GM19395 (cell line): Measurements from ENCODE around the gene PI3.
"Not testable (repeated sequence)": the region's sequence is repeated elsewhere in the genome, so short reads cannot be mapped to it uniquely, and the experiment has no call there.

Experiments
- ATAC-seq: cut with Tn5 transposase; IDR thresholded peaks from one replicate; pipeline ENCODE4 v1.9.1; 2021; ENCODE audit warnings: mild to moderate bottlenecking, moderate library complexity; ENCODE audit not compliant: unreplicated experiment

PI3 gene, protein sequence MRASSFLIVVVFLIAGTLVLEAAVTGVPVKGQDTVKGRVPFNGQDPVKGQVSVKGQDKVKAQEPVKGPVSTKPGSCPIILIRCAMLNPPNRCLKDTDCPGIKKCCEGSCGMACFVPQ

DNA sequence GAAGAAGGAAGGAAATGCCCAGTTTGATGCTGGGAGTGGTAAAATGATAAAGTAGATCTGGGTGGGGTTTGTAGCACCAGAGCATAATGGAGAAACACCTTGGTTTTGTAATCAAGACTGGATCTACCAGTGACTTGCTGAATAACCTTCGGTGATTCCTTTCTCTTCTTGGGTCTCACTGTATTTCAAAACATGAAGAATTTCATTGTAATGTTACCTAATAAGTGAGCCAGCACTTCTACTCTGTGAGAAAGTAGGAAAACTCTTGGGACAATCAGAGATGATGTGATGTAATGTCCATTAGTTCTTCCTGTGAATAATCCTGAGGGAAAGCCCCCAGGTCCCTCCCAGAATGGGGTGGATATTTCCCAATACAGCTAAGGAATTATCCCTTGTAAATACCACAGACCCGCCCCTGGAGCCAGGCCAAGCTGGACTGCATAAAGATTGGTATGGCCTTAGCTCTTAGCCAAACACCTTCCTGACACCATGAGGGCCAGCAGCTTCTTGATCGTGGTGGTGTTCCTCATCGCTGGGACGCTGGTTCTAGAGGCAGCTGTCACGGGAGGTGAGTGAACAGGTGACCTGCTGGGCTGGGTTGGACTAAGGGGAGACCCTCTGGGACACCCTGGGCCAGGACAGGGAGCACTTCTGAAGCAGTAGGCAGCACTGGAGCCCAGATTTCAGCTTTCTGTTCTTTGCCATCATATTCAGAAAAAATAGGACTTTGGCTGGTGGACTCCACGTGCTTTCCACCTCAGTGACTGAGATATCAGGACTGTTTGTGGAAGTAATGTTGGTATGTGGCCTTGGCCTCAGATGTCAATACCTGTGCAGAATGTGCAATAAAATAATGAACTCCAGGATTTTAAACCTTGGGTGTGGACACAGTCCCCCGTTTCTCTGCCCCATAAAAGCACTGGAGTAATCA is at the start of gene PI3:
PI3 (plus strand) TSS at position 469 of the 931 bp plus-strand sequence; CDS start at position 490, 21 bp downstream.
- ATAC-seq, result no peak

DNA sequence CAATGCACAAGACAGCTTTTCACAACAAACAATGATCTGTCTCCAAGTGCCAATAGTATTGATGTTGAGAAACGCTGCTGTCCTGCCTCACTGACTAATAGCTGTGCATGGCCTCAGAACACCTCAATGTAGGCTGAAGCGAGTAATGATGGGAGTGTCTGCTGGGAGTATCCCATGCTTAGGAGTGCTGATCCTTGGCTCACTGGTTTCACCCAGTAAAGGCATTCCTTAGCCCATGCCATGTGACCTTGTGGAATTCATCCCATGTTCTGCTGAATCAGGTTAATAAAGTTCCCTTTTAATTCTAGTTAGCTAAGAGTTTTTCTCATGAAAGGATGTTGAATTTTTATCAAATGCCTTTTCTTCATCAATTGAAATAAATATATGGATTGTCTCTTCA is 46.6 kb upstream of the PI3 start:
- no peak for ATAC-seq

DNA sequence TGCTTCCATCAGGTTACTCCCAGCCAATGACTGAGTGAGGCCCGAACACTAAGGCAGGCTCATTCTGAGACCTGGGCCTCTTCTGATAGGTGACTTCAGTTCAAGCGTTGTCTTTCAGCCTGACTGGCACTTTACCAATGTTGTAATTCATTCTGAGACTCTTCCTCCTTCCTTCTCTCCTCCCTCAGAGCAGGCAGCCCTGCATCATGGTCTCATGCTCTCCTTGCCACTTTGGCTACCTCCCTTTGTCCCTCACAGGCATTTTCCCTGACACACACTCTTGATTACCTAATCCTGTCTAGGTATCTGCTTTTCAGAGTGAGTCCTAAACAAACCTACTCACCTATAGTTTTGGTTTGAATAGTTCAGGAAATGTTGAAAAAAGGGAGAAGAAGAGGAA is 37.8 kb upstream of the PI3 start:
- no peak for ATAC-seq

DNA sequence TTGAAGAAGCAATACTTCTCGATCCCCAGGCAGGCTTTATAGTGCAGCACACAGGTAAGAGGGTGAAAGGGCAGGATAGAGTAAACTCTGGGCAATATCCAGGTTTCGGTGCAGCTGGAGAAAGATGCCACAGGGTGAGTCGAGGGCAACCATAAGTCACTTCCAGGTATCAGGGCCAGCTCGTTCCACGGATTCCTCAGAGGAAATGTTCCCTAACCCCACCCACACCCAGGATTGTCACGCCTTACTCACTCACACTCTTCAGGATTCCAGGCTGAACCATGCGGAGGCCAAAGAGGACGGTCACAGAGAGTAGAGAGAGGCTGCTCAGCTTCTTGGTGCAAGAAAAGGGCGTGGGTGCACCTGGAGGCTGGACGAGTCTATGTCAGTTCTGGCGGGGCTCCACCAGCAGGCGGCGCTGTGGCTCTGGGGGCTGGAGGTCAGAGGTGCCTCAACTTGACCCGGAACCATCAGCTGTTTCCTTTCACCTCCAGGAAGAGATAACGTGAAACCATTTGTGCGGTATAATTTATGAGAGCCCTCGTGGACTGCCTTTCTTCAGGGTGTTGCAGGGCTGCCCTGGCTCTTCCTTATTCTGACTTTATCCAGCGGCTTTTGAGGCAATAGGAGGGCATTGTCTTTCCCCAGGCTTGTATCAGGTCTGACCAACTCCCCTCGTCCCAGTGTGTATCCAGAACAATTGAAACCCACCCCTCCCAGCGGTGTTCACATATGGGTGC is 36.0 kb upstream of the PI3 start:
- ATAC-seq, result no peak

DNA sequence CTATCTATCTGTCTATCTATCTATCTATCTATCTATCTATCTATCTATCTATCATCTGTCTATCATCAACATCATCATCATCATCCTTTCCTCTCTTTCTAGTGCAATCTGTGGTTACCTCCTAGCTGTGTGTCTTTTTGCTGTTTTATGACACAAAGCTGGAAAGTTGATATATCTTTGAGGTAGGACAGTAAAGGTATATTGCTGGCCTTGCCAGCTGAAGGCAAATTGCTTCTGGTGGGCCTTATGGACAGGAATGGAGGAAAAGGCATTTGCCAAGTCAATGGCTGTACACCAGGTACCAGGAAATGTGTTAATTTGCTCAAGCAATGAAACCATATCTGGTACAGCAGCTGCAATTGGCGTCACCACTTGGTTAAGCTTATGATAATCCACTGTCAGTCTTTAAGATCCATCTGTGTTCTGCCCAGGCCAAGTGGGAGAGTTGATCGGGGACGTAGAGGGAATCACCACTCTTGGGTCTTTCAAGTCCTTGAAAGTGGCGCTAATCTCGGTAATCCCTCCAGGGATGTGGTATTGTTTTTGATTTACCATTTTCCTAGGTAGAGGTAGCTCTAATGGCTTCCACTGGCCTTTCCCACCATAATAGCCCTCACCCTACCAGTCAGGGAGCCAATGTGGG is 34.8 kb upstream of the PI3 start:
- not testable (repeated sequence) for ATAC-seq

DNA sequence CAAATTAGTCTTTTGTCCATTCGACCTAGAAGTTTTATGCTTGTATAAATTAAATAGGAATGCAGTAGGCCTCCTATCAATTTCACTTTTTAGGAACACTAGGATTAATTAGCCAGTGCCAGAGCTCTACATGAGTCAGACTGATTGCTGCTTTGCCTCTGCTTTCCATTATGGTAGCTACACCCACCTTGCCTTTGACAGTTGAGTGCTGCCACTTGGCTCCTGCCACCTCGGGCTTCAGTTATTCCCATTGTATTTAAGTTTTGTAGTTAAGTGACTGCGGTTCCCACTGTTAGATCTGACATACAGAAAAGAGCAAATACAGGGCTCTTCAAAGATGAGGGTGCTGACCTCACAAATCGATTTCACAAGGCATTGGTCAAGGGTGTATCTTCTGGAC is 33.9 kb upstream of the PI3 start:
- ATAC-seq, result no peak

DNA sequence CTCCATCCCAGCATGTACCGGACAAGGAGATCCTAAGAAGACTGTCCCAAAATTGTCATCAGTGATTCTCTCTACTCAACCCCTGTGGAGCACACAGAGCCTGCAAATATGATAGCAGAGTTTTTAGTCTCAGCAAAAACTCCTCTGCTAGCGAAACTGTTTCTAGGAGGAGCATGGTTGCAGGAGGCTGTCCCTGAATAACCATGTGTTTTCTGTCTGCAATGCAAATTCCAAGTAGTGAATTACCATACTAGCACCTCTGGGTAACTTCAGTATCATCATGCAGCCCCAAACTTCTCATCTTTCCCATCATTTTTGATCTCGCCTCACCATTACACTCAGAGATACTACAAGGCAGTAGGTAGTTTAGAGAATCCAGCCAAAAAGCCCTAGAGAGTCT is 25.6 kb upstream of the PI3 start:
- no peak for ATAC-seq

DNA sequence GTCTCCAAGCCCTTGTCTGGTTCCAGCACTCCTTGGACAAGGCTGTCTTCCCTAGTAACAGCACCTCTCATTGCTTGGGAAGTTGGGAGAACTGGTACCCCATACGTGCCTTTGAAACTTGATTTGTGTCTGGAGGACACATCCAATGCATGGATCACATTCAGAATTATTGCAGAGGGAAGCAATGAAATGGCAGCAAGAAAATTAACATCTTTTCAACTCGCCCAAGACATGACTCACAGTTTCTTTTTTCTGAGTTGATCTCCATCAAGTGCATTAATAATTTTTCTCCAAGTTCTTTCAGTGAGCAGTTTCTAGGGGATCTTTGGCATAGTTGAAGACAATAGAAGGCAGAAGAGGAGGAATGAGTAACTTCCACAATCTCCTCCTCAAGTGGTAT is 22.3 kb upstream of the PI3 start:
- no peak for ATAC-seq

DNA sequence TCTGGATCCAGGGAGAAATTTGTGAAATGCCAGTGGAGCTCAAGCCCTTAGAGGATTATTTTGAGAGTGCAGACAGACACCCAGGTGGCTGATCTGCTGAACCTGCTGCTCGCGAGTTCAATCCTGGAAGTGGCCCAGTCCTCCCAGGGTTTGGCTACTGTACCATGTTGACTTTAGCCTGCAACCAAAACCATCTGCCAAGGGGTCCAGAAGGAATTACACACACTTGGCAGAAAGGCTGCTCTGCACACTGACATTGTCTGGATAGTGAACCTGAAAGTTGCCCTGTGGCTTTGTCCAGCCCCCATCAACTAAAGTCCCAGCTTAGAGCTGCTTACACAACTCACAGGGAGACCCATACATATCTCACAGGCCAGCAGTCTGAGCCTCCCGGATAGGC is 21.6 kb upstream of the PI3 start:
- no peak for ATAC-seq

DNA sequence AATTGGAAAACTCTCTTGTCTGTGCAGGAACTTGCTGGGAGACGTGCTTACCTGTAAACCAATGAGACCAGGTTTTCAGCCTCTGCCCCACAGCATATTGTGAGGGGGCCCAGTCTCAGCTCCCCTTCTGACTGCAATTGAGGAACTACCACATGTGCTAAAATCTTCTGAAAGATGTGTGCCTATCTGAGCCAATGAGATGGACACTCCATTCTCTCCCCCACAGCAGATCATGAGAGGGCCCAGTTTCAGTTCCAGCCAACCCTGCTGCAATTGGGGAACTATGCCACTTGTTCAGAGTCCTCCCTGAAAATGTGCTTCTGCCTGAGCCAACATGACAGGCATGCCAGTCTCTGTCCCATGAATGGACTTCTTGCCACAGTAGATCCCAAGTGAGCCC is 20.9 kb upstream of the PI3 start:
- no peak for ATAC-seq

DNA sequence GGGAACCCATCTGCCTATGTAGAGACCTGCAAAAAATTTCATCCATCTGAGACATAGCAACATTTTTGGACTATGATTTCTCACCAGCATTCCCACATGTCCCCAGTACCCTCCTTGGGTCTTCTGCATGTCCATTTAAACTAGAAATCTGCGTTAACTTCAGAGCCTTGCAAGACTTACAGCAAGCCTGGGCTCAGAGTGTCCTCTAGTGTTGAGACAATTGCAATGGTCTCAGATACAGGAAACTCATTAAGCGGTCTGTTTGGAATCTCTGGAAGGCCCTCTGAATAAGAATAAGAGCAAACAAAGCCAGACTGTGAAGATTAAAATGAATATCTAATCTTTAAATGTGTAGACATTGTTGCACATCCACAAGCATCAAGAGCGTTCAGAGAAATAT is 20.5 kb upstream of the PI3 start:
- no peak for ATAC-seq

DNA sequence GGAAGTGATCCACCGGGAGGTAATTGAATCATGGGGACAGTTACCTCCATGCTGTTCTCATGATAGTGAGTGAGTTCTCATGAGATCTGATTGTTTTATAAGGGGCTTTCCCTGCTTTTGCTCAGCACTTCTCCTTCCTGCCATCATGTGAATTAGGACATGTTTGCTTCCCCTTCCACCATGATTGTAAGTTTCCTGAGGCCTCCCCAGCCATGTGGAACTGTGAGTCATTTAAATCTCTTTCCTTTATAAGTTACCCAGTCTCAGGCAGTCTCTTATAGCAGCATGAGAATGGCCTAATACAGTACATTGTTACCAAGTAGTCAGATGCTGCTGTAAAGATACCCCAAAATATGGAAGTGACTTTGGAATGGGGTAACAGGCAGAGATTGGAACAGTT is 19.9 kb upstream of the PI3 start:
- ATAC-seq, result not testable (repeated sequence)

DNA sequence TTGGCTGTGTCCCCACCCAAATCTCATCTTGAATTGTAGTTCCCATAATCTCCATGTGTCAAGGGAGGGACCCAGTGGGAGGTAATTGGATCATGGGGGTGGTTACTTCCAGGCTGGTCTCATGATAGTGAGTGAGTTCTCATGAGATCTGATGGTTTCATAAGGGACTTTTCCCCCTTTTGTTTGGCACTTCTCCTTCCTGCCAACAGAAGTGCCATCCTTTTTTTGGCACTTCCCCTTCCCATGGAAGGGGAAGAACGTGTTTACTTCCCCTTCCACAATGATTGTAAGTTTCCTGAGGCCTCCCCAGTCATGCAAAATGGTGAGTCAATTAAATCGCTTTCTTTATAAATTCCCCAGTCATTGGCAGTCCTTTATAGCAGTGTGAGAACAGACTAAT is 18.0 kb upstream of the PI3 start:
- no peak for ATAC-seq

DNA sequence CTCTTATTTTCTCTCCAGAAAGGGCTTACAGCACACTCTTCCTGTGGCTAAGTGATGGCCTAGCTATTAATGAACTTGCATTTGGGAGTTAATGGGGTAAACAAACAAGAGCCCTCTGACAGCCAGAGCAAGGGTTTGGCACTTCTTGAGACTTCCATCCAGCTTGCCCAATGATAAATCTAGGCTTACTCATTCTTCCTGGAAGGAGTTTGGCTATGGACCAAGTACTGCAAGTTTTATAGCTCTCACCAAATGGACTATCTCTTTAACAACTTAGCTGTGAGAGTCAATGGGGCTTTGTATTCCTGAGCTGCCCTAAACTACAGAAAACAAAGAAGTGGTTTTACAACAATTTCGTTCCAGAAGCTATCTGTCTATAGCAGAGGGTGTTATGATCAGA is 16.7 kb upstream of the PI3 start:
- ATAC-seq, result no peak

DNA sequence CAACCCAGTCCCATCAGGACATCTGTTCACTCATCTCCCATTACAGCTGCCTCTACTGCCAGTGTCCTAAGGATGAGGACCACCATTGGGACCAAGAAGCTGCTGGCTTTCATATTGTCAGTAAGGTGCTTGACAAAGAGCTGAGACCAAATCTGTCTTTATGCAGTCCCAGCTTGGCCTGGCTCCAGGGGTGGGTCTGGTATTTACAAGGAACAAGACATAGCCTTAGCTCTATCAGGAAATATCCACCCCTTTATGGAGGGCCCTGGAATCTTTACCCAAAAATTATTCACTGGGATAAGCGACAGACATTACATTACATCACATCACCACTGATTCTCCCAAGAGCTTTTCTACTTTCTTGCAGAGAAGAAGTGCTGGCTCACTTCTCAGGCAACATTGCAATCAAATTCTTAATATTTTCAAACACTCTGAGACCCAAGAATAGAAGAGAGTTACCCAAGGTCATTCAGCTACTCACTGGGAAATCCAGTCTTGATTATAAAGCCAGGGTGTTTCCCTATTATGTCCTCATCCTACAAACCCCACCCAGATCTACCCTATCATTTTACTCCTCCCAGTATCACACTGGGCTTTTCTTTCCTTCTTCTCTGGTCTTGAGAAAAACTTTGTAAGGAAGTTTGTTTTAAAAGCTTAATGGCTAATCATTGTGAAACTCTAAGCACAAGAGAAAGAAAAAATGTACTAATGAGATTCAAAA is 11.5 kb upstream of the PI3 start:
- no peak for ATAC-seq

DNA sequence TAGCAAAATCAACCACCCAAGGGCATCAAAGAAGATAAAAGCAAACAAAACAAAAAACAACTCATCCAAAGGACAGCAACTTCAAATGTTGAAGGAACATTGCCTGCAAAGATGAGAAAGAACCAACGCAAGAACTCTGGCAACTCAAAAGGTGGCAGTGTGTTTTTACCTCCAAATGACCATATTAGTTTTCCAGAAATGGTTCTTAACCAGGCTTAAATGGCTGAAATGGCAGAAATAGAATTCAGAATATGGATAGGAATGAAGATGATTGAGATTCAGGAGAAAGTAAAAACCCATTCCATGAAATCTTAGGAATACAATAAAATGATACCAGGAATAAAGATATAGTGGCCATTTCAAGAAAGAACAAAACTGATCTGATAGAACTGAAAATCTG is 9.8 kb upstream of the PI3 start:
- no peak for ATAC-seq

DNA sequence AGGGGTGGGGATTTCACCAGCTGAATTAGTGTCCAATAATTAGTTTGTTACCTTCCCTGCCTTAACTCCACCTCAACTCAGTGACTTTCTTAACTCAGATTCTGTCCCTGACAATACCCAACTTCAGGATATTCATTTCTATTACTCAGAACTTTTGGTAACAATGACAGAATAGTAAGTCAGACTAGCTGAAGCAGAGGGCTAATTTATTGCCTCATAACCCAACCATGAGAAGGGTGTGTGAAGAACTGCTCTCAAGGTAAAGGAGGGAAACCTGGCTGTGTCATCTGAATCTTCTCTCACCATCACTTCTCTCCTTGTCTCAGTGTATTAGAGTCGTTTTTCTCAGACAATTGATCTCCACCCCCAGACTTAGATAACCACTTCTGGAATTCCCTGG is 1.2 kb upstream of the PI3 start:
- ATAC-seq, result no peak

DNA sequence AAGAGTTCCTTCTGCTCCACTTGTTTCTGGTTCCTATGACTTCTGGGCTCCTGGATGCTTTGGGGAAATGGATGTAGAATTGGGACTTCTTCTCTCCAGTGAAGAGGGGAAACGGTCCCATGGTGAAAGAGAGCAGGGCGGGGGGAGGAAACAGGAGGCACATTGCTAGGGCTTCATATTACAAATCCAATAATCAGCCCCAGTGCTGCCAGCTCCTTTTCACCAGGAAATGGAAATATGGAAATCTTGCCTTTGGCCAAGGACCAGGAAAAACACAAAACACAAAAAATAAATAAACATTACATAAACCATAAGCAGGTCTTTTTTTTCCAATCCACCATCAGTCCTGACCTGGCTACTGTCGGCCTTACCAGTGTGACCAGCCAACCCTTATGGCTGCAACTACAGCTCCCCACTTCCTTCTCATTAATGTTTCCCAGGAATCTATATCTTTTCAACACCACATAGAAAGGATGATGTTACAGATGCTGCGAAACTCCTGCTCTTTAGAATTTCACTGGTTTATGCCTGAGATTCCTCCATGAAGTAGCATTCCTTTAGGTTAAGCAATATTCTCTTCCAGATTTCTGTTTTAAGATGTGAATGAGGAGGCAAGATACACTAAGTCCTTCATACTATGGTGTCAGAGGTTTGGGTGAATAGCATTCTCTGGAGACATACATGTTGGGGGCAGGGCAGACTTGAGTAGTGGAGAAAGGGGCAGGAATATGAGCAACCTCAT is 2.0 kb downstream of the PI3 start:
- ATAC-seq, result no peak

DNA sequence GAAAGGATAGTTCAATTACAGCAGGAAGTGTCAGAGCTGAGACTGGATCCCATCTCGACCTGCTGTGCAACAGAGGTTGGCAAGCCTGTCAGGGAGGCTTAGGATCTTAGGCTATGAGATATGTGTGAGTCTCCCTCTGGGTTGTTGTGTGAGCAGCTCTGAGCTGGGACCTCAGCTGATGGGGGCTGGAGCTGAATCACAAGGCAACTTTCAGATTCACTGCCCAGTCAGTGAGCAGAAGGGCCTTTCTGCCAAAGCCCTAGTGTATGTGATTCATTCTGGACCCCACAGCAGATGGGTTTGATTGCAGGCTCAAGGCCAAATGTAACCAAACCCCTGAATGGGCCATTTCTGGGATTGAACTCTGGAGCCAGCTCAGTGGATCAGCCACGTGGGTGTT is 4.5 kb downstream of the PI3 start:
- ATAC-seq, result no peak

DNA sequence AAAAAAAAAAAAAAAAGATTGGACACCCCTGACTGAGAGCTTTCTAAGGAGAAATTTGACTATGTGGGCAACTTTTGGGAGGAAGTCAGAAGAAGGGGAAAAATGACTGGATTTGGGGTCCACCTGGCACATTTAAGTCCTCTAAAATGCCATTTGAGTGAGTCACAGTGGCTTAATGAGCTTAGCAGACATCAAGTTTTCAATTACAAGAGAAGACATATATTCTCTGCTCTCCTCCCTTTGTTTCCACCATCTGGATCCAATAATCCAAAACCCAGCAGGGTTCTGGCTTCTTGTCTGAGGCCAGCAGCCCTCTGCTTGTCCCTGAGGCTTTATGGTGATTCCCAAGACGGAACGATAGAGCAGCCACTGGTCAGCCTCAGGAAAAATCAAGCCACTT is 6.9 kb downstream of the PI3 start:
- no peak for ATAC-seq
